Transverse colon (tissue), 4 donors: ENCODE results near the gene KLHL12. TPM values are rescaled to one million over a fixed set of nuclear protein-coding genes. Genes with fewer than 3 reads are reported as not detected.

Experiments
- DNase-seq: peaks from one replicate; pipeline ENCODE4 v3.0.0-alpha.2; 2019
- H3K27ac ChIP-seq, 4 donors: fragments of 200-600 bp; sonication (generic); 2 replicates each; pipeline ENCODE4 v1.5.1; 2016 to 2018; ENCODE audit warnings: inconsistent platforms in 4 of 4
- H3K27me3 ChIP-seq: fragments of 200-600 bp; sonication (generic); 2 replicates; pipeline ENCODE4 v1.5.1; 2017; ENCODE audit warnings: inconsistent platforms
- H3K36me3 ChIP-seq, 4 donors: fragments of 200-600 bp; sonication (generic); 2 replicates each; pipeline ENCODE4 v1.5.1; 2017 to 2019; ENCODE audit warnings: inconsistent platforms in 4 of 4
- H3K4me1 ChIP-seq, 4 donors: fragments of 200-600 bp; sonication (generic); 2 replicates each; pipeline ENCODE4 v1.5.1; 2017 to 2020; ENCODE audit warnings: inconsistent platforms in 4 of 4
- H3K4me3 ChIP-seq, 4 donors: fragments of 200-600 bp; sonication (generic); 1 replicate in 1 of 4; 2 replicates in 3 of 4; pipeline versions ENCODE4 v1.5.1 to v1.6.1; 2017 to 2019; ENCODE audit warnings: inconsistent platforms in 4 of 4
- H3K9me3 ChIP-seq, 2 donors: fragments of 200-600 bp; sonication (generic); 2 replicates each; pipeline ENCODE4 v1.5.1; 2017 to 2019; ENCODE audit warnings: inconsistent platforms in 2 of 2
- EP300 ChIP-seq: sonication (generic); formaldehyde crosslinking; IDR thresholded peaks from one replicate; pipeline ENCODE4 v1.6.1; 2017; ENCODE audit warnings: antibody characterized with exemption, low read depth
- POLR2A ChIP-seq: fragments of 450-650 bp; IDR thresholded peaks from one replicate; pipeline ENCODE4 v1.6.1; 2016; ENCODE audit warnings: antibody characterized with exemption, mild to moderate bottlenecking, moderate library complexity
- POLR2AphosphoS5 ChIP-seq, 3 donors: sonication (generic); formaldehyde crosslinking; IDR thresholded peaks; one replicate each; pipeline ENCODE4 v1.6.1; 2016; ENCODE audit warnings: antibody characterized with exemption in 3 of 3
- WGBS, 2 donors: methylation state at CpG; one replicate each; pipeline ENCODE4 v1.1.5; 2018; ENCODE audit warnings: low coverage in 1 of 2; 5-methylcytosine and 5-hydroxymethylcytosine counted together
- in situ Hi-C, 4 donors: fragments of 200-750 bp; cut with MboI; loops; one replicate each; pipeline versions ENCODE4 v1.15.0 to v1.15.1; 2017; ENCODE audit warnings: low sequenced_read_pairs in 3 of 4, low pct_ligation_motif_present in 1 of 4, low pct_unique_long_range_greater_than_20kb in 1 of 4
- intact Hi-C: fragments of 100-400 bp; cut with DNase I; formaldehyde crosslinking; loops from one replicate; pipeline ENCODE4 v1.15.1; 2023; ENCODE audit warnings: low total_unique reads
- total RNA-seq, 4 donors: library from RNA; depleted of rRNA; stranded (reverse); fragments of >200 nt; gene quantifications; one replicate each; pipeline ENCODE4 v1.1.0, GENCODE V29; 2016
- TF ChIP-seq, protein P1 (sequence below), 5 experiments: fragments of 200-600 bp in 3 of 5; fragments of 450-650 bp in 2 of 5; sonication (generic) in 3 of 5; IDR thresholded peaks; 1 replicate in 2 of 5; 2 replicates in 3 of 5; pipeline ENCODE4 v1.5.1; 2016 to 2017; ENCODE audit warnings: antibody characterized with exemption in 5 of 5, inconsistent platforms in 3 of 5, mild to moderate bottlenecking in 2 of 5, moderate library complexity in 1 of 5

KLHL12 gene
- total RNA-seq, 4 donors from 2014 or later = 10.5 to 26.6 (median 19.4) TPM

GRCh38 chr1:202968895-202969295, 41.9 kb upstream of the KLHL12 start:
- peak; percentile 50 for DNase-seq
- H3K4me1 ChIP-seq = peaks cover 7 to 23% (median 20%) of the 10 kb centered on the region in 4 donors
- in situ Hi-C loops (no loop called here), intact Hi-C loops (no loop called here)
- TF ChIP-seq EP300 = no peak
- no peak for TF ChIP-seq POLR2AphosphoS5 (IDR thresholded peaks at IDR 0.05)
- TF ChIP-seq, protein P1, sequence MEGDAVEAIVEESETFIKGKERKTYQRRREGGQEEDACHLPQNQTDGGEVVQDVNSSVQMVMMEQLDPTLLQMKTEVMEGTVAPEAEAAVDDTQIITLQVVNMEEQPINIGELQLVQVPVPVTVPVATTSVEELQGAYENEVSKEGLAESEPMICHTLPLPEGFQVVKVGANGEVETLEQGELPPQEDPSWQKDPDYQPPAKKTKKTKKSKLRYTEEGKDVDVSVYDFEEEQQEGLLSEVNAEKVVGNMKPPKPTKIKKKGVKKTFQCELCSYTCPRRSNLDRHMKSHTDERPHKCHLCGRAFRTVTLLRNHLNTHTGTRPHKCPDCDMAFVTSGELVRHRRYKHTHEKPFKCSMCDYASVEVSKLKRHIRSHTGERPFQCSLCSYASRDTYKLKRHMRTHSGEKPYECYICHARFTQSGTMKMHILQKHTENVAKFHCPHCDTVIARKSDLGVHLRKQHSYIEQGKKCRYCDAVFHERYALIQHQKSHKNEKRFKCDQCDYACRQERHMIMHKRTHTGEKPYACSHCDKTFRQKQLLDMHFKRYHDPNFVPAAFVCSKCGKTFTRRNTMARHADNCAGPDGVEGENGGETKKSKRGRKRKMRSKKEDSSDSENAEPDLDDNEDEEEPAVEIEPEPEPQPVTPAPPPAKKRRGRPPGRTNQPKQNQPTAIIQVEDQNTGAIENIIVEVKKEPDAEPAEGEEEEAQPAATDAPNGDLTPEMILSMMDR (IDR thresholded peaks at IDR 0.05) = peak; percentile 61 to 79 (median 64)
- peak; percentile 18 for TF ChIP-seq POLR2A
- WGBS, 2 donors = 25% methylated on average over 5 of the region's 5 CpGs; no CpG with 5 or more reads in 1 of the 2 donors
- H3K9me3 ChIP-seq = no peaks in the 10 kb centered on the region
- H3K4me3 ChIP-seq = no peak overlapping the region
- H3K27ac ChIP-seq = peak overlapping the region in 3 of 4 donors; percentile 91 to 96 (median 93)
- H3K27me3 ChIP-seq = no peaks in the 10 kb centered on the region
- H3K36me3 ChIP-seq = no peaks in the 10 kb centered on the region

DNA sequence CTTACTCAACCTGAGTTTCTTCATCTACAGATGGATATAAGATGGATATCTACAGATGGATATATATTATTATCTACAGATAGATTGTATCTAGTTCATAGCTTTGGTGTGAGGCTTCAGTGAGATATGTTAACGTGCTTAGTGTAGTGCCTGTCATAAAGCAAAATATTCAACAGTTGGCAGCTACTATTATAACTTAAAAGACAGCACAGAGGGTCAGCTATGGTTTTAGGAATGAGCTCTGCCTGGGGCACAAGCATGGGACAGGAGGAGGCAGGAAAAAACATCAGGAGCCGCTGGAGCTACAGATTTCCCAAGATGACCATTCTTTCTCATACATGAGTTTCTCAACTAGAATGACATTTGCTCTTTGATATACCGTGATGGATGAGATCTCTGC, 41.3 kb upstream of the KLHL12 start:
- Histone ChIP-seq H3K4me1 (peaks cover 7 to 23% (median 20%) of the 10 kb centered on the region in 4 donors), H3K4me3 (no peak overlapping the region), H3K27ac (peak overlapping the region; percentile 87 to 96 (median 92)), H3K36me3 (no peaks in the 10 kb centered on the region), H3K9me3 (no peaks in the 10 kb centered on the region), H3K27me3 (no peaks in the 10 kb centered on the region)
- DNase-seq = no peak
- in situ Hi-C loops = no loop called here
- intact Hi-C loops = no loop called here
- TF ChIP-seq POLR2AphosphoS5 (IDR thresholded peaks at IDR 0.05) = no peak
- no peak for TF ChIP-seq POLR2A
- no peak for TF ChIP-seq EP300
- TF ChIP-seq, protein P1 (IDR thresholded peaks at IDR 0.05) = no peak
- 71 to 86% methylated on average over 1 to 3 of the region's 3 CpGs for WGBS, 2 donors

DNA sequence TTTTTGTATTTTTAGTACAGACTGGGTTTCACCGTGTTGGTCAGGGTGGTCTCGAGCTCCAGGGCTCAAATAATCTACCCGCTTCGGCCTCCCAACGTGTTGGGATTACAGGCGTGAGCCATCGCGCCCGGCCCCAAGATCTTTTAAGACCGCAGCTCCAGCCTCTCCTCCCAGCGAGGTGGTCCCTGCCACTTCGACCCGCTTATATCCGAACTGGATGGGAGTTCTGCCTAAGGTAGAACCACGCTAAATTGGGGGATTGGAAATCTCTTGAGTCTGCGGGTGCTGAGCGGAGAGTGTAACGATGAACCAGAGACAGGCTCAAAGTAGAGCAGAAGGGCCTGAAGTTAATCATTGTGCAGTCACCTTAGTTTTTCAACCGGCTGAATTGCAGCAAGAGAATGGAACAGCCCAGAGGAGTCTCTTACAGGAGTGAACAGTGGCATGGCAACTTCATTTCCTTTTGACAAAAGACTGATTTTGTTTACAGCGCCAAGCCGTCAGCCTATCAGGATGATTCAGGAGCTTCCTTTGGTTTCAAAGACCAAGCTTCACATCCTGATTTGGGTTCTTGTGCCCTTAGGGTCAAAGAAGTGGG, 40.7 kb upstream of the KLHL12 start:
- WGBS, 2 donors = 0 to 6% methylated on average over 3 to 21 of the region's 21 CpGs
- Histone ChIP-seq H3K27ac (peak overlapping the region; percentile 87 to 96 (median 92)), H3K36me3 (no peaks in the 10 kb centered on the region), H3K4me1 (peaks cover 7 to 23% (median 20%) of the 10 kb centered on the region in 4 donors), H3K4me3 (peak overlapping the region; percentile 62 to 98 (median 76)), H3K9me3 (no peaks in the 10 kb centered on the region), H3K27me3 (no peaks in the 10 kb centered on the region)
- TF ChIP-seq POLR2AphosphoS5 (IDR thresholded peaks at IDR 0.05) (no peak), EP300 (no peak), POLR2A (no peak)
- TF ChIP-seq, protein P1 (IDR thresholded peaks at IDR 0.05) = no peak
- in situ Hi-C loops = no loop called here
- intact Hi-C loops = no loop called here
- DNase-seq = peak; percentile 20

- intact Hi-C loops (no loop called here), in situ Hi-C loops (no loop called here)
- Histone ChIP-seq H3K27me3 (no peaks in the 10 kb centered on the region), H3K36me3 (no peaks in the 10 kb centered on the region), H3K27ac (peak overlapping the region; percentile 87 to 96 (median 92)), H3K4me3 (peak overlapping the region; percentile 70 to 98 (median 90)), H3K9me3 (no peaks in the 10 kb centered on the region), H3K4me1 (peaks cover 7 to 23% (median 20%) of the 10 kb centered on the region in 4 donors)
- TF ChIP-seq, protein P1 (IDR thresholded peaks at IDR 0.05) = peak in 1 of 5 experiments; percentile 6
- no peak for TF ChIP-seq POLR2A
- no peak for DNase-seq
- 53 to 74% methylated on average over 5 to 18 of the region's 18 CpGs for WGBS, 2 donors
Observed at GRCh38 chr1:202966006-202966898, 39.2 kb upstream of the KLHL12 start.
